ENCODE results near the gene IFNAR1. TPM values are rescaled to one million over a fixed set of nuclear protein-coding genes. Genes with fewer than 3 reads are reported as not detected.

The IFNAR1 gene
- total and polyA plus RNA-seq, 9 of the 15 experiments (the other 6 are each of a cell fraction or from before 2014, with no cell fraction given): 8.6 to 31.8 (median 14.8) TPM

DNA sequence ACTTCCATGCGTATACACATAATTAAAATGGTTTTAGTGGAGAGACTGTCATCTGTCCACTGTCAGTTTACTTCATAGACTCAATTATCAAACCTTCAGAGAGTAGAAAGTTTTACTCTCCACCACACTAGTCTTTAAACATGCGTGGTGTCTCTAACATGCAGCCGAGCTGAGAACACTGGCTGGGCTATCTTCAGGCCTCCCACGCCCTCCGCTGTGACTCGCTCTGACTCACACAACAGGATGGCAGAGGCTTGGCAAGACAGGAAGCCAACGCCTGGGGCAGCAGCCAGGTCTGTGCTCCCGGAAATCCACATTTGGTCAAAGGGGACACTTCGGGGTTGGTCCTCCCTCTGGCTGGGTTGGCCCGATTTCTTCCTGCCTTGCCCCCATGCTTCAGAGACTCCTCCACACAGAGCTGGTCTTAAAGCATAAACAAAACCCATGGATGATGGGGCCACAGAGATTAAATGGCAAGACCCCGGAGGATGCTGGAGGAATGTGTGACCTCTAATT, 55.8 kb downstream of the IFNAR1 start (continued):
- no peak for TF ChIP-seq ZNF436 (CRISPR knock-in tag; IDR thresholded peaks at IDR 0.05)
- TF ChIP-seq EP300 (IDR thresholded peaks at IDR 0.05; ENCODE audit: low read length): peak; percentile 27; the same call in 1 of the 2 replicates
- TF ChIP-seq FOSL1 (tag; conservative IDR thresholded peaks at IDR 0.05): peak; percentile 97
- TF ChIP-seq NRF1 (conservative IDR thresholded peaks at IDR 0.05 in 1 of 2, IDR thresholded peaks at IDR 0.05 in 1 of 2): peak in 1 of 2 experiments; percentile 30; a peak in 2 of 4 replicates
- no peak for TF ChIP-seq HIVEP1 (CRISPR knock-in tag; IDR thresholded peaks at IDR 0.05)
- TF ChIP-seq ZNF175 (CRISPR knock-in tag; IDR thresholded peaks at IDR 0.05; ENCODE audit: low read depth): peak; percentile 87
- TF ChIP-seq ZNF584 (CRISPR knock-in tag; IDR thresholded peaks at IDR 0.05; ENCODE audit: low read depth): 0 out of 2 replicates have a peak, but pooled peaks have one; percentile 46
- TF ChIP-seq ZNF263 (CRISPR knock-in tag; IDR thresholded peaks at IDR 0.05; ENCODE audit: borderline replicate concordance): peak; percentile 53; the same call in 1 of the 2 replicates
- peak in 1 of 2 experiments; percentile 47; a peak in 1 of 4 replicates for TF ChIP-seq RCOR1 (IDR thresholded peaks at IDR 0.05; ENCODE audit: borderline replicate concordance in 1 of 2, low read depth in 2 of 2, low read length in 2 of 2)
- no peak for TF ChIP-seq SIN3B (IDR thresholded peaks at IDR 0.05; ENCODE audit: low read depth)
- TF ChIP-seq, protein P1, sequence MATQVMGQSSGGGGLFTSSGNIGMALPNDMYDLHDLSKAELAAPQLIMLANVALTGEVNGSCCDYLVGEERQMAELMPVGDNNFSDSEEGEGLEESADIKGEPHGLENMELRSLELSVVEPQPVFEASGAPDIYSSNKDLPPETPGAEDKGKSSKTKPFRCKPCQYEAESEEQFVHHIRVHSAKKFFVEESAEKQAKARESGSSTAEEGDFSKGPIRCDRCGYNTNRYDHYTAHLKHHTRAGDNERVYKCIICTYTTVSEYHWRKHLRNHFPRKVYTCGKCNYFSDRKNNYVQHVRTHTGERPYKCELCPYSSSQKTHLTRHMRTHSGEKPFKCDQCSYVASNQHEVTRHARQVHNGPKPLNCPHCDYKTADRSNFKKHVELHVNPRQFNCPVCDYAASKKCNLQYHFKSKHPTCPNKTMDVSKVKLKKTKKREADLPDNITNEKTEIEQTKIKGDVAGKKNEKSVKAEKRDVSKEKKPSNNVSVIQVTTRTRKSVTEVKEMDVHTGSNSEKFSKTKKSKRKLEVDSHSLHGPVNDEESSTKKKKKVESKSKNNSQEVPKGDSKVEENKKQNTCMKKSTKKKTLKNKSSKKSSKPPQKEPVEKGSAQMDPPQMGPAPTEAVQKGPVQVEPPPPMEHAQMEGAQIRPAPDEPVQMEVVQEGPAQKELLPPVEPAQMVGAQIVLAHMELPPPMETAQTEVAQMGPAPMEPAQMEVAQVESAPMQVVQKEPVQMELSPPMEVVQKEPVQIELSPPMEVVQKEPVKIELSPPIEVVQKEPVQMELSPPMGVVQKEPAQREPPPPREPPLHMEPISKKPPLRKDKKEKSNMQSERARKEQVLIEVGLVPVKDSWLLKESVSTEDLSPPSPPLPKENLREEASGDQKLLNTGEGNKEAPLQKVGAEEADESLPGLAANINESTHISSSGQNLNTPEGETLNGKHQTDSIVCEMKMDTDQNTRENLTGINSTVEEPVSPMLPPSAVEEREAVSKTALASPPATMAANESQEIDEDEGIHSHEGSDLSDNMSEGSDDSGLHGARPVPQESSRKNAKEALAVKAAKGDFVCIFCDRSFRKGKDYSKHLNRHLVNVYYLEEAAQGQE (IDR thresholded peaks at IDR 0.05; ENCODE audit: borderline replicate concordance): 0 out of 2 replicates have a peak, but pooled peaks have one; percentile 6
- TF ChIP-seq, protein P1 (CRISPR knock-in tag; IDR thresholded peaks at IDR 0.05; ENCODE audit: low read depth): no peak
- TF ChIP-seq NEUROD1 (IDR thresholded peaks at IDR 0.05; ENCODE audit: borderline replicate concordance, low read depth, low read length, partially characterized antibody): peak; percentile 78
- TF ChIP-seq ZNF592 (IDR thresholded peaks at IDR 0.05): peak; percentile 48; the same call in 1 of the 2 replicates
- TF ChIP-seq ZNF24 (IDR thresholded peaks at IDR 0.05): peak; percentile 13; the same call in 1 of the 2 replicates
- peak; percentile 77; the same call in 1 of the 2 replicates for TF ChIP-seq MYNN (IDR thresholded peaks at IDR 0.05)
- no peak for TF ChIP-seq MYNN (CRISPR knock-in tag; IDR thresholded peaks at IDR 0.05)
